ENCODE measurements around the gene KIF15. TPM values are rescaled to one million over a fixed set of nuclear protein-coding genes. Genes with fewer than 3 reads are reported as not detected.
A peak's percentile ranks its signal among the peaks of the same experiment; 100 is the strongest.

KIF15 gene
- total RNA-seq, 1 experiment from 2014 or later = 23.7 TPM

- TF ChIP-seq E2F4 (CRISPR knock-in tag; IDR thresholded peaks at IDR 0.05; ENCODE audit: borderline replicate concordance, low read depth) (peak; percentile 99), TEAD1 (CRISPR knock-in tag; IDR thresholded peaks at IDR 0.05) (peak; percentile 77), ZNF425 (CRISPR knock-in tag; conservative IDR thresholded peaks at IDR 0.05) (no peak), CREM (CRISPR knock-in tag; IDR thresholded peaks at IDR 0.05) (peak; percentile 98), GABPB1 (CRISPR knock-in tag; IDR thresholded peaks at IDR 0.05) (peak; percentile 64), ARID4B (CRISPR knock-in tag; IDR thresholded peaks at IDR 0.05; ENCODE audit: borderline replicate concordance) (peak; percentile 83), RORB (CRISPR knock-in tag; IDR thresholded peaks at IDR 0.05) (no peak), ZNF396 (CRISPR knock-in tag; IDR thresholded peaks at IDR 0.05; ENCODE audit: borderline replicate concordance) (no peak), SMAD4 (CRISPR knock-in tag; IDR thresholded peaks at IDR 0.05) (no peak), FOXK1 (CRISPR knock-in tag; IDR thresholded peaks at IDR 0.05) (peak; percentile 84), ZNF416 (CRISPR knock-in tag; IDR thresholded peaks at IDR 0.05) (no peak), ZNF317 (CRISPR knock-in tag; IDR thresholded peaks at IDR 0.05; ENCODE audit: borderline replicate concordance, low read depth) (0 out of 2 replicates have a peak, but pooled peaks have one; percentile 24), STAT6 (CRISPR knock-in tag; conservative IDR thresholded peaks at IDR 0.05; ENCODE audit: low read depth) (no peak), ZBTB21 (CRISPR knock-in tag; IDR thresholded peaks at IDR 0.05; ENCODE audit: borderline replicate concordance) (no peak), OVOL2 (CRISPR knock-in tag; IDR thresholded peaks at IDR 0.05; ENCODE audit: borderline replicate concordance) (no peak), ZSCAN18 (CRISPR knock-in tag; IDR thresholded peaks at IDR 0.05) (no peak), AFF4 (CRISPR knock-in tag; IDR thresholded peaks at IDR 0.05; ENCODE audit: borderline replicate concordance) (no peak), IRF1 (CRISPR knock-in tag; IDR thresholded peaks at IDR 0.05) (no peak), MLX (CRISPR knock-in tag; IDR thresholded peaks at IDR 0.05) (0 out of 2 replicates have a peak, but pooled peaks have one; percentile 46)
Observed at GRCh38 chr3:44761424-44762169, at the start of gene KIF15, which contains the start of gene KIAA1143 (continued).

All from WTC11 (cell line).